Rectal smooth muscle tissue (tissue), 1 donor: Measurements from ENCODE around the gene PTGFR.
A peak's percentile ranks its signal among the peaks of the same experiment; 100 is the strongest.

Experiments
- H3K27ac ChIP-seq: one replicate; pipeline ENCODE4 v1.7.0; 2013; ENCODE audit warnings: low read depth, low read length, inconsistent platforms
- H3K27me3 ChIP-seq: one replicate; pipeline ENCODE4 v1.7.0; 2013; ENCODE audit warnings: low read length; ENCODE audit not compliant: control insufficient read depth, insufficient read depth
- H3K36me3 ChIP-seq: one replicate; pipeline ENCODE4 v1.7.0; 2013; ENCODE audit warnings: low read length; ENCODE audit not compliant: control insufficient read depth, insufficient read depth
- H3K4me1 ChIP-seq: one replicate; pipeline ENCODE4 v1.7.0; 2013; ENCODE audit warnings: low read length; ENCODE audit not compliant: control insufficient read depth, insufficient read depth
- H3K4me3 ChIP-seq: one replicate; pipeline ENCODE4 v1.7.0; 2013; ENCODE audit warnings: low read length
- H3K9ac ChIP-seq: one replicate; pipeline ENCODE4 v1.7.0; 2013; ENCODE audit warnings: low read length

PTGFR gene

GRCh38 chr1:78490861-78491450 lies at the start of gene PTGFR:
PTGFR (plus strand) TSS chr1:78490974; CDS start chr1:78492744, 1,770 bp downstream.
- Histone ChIP-seq H3K4me3 (peak within 1 kb of the TSS; percentile 84), H3K27ac (peak within 1 kb of the TSS; percentile 48), H3K4me1 (no peaks in the 10 kb centered on the region), H3K36me3 (no peaks in the 10 kb centered on the region), H3K27me3 (no peaks in the 10 kb centered on the region), H3K9ac (peak within 1 kb of the TSS; percentile 21)

- Histone ChIP-seq H3K27me3 (no peaks in the 10 kb centered on the region), H3K9ac (no peak overlapping the region), H3K36me3 (no peaks in the 10 kb centered on the region), H3K4me1 (no peaks in the 10 kb centered on the region), H3K4me3 (no peak overlapping the region), H3K27ac (no peak overlapping the region)
Observed at GRCh38 chr1:78441921-78442320, 48.9 kb upstream of the PTGFR start.

GRCh38 chr1:78447086-78447485 lies 43.7 kb upstream of the PTGFR start:
- Histone ChIP-seq H3K27me3 (no peaks in the 10 kb centered on the region), H3K27ac (no peak overlapping the region), H3K36me3 (no peaks in the 10 kb centered on the region), H3K4me1 (no peaks in the 10 kb centered on the region), H3K4me3 (no peak overlapping the region), H3K9ac (no peak overlapping the region)

- no peak overlapping the region for H3K27ac ChIP-seq
- H3K4me3 ChIP-seq: no peak overlapping the region
- no peaks in the 10 kb centered on the region for H3K4me1 ChIP-seq
- H3K9ac ChIP-seq: no peak overlapping the region
- H3K27me3 ChIP-seq: no peaks in the 10 kb centered on the region
- no peaks in the 10 kb centered on the region for H3K36me3 ChIP-seq
Observed at GRCh38 chr1:78464449-78464891, 26.3 kb upstream of the PTGFR start.

- H3K9ac ChIP-seq: no peak overlapping the region
- no peak overlapping the region for H3K27ac ChIP-seq
- no peaks in the 10 kb centered on the region for H3K4me1 ChIP-seq
- no peaks in the 10 kb centered on the region for H3K36me3 ChIP-seq
- no peak overlapping the region for H3K4me3 ChIP-seq
- no peaks in the 10 kb centered on the region for H3K27me3 ChIP-seq
Observed at GRCh38 chr1:78465143-78465542, 25.6 kb upstream of the PTGFR start.

GRCh38 chr1:78468521-78468920 lies 22.3 kb upstream of the PTGFR start:
- Histone ChIP-seq H3K27me3 (no peaks in the 10 kb centered on the region), H3K36me3 (no peaks in the 10 kb centered on the region), H3K4me1 (no peaks in the 10 kb centered on the region), H3K4me3 (no peak overlapping the region), H3K9ac (no peak overlapping the region), H3K27ac (no peak overlapping the region)

- no peaks in the 10 kb centered on the region for H3K36me3 ChIP-seq
- H3K4me3 ChIP-seq: no peak overlapping the region
- no peaks in the 10 kb centered on the region for H3K4me1 ChIP-seq
- H3K27ac ChIP-seq: no peak overlapping the region
- no peak overlapping the region for H3K9ac ChIP-seq
- H3K27me3 ChIP-seq: no peaks in the 10 kb centered on the region
Observed at GRCh38 chr1:78469576-78469975, 21.2 kb upstream of the PTGFR start.

- no peak overlapping the region for H3K9ac ChIP-seq
- H3K4me3 ChIP-seq: no peak overlapping the region
- no peaks in the 10 kb centered on the region for H3K4me1 ChIP-seq
- no peaks in the 10 kb centered on the region for H3K27me3 ChIP-seq
- H3K36me3 ChIP-seq: no peaks in the 10 kb centered on the region
- H3K27ac ChIP-seq: no peak overlapping the region
Observed at GRCh38 chr1:78471890-78472620, 18.7 kb upstream of the PTGFR start.

- Histone ChIP-seq H3K27me3 (no peaks in the 10 kb centered on the region), H3K9ac (no peak overlapping the region), H3K27ac (no peak overlapping the region), H3K36me3 (no peaks in the 10 kb centered on the region), H3K4me1 (no peaks in the 10 kb centered on the region), H3K4me3 (no peak overlapping the region)
Observed at GRCh38 chr1:78472851-78473496, 17.8 kb upstream of the PTGFR start.

GRCh38 chr1:78474092-78474491 lies 16.7 kb upstream of the PTGFR start:
- Histone ChIP-seq H3K4me3 (no peak overlapping the region), H3K4me1 (no peaks in the 10 kb centered on the region), H3K27me3 (no peaks in the 10 kb centered on the region), H3K9ac (no peak overlapping the region), H3K27ac (no peak overlapping the region), H3K36me3 (no peaks in the 10 kb centered on the region)

GRCh38 chr1:78475888-78476610 lies 14.7 kb upstream of the PTGFR start:
- Histone ChIP-seq H3K27me3 (no peaks in the 10 kb centered on the region), H3K27ac (no peak overlapping the region), H3K36me3 (no peaks in the 10 kb centered on the region), H3K4me3 (no peak overlapping the region), H3K9ac (no peak overlapping the region), H3K4me1 (no peaks in the 10 kb centered on the region)

- no peak overlapping the region for H3K4me3 ChIP-seq
- H3K36me3 ChIP-seq: no peaks in the 10 kb centered on the region
- H3K27ac ChIP-seq: no peak overlapping the region
- H3K4me1 ChIP-seq: no peaks in the 10 kb centered on the region
- H3K9ac ChIP-seq: no peak overlapping the region
- H3K27me3 ChIP-seq: no peaks in the 10 kb centered on the region
Observed at GRCh38 chr1:78483903-78484302, 6.9 kb upstream of the PTGFR start.
